ENCODE measurements around the gene SPRR2A.
"Not testable (repeated sequence)": the region's sequence is repeated elsewhere in the genome, so short reads cannot be mapped to it uniquely, and the experiment has no call there.

SPRR2A gene

GRCh38 chr1:153057375-153057774, at the start of gene SPRR2A:
TSS of gene SPRR2A (minus strand) at chr1:153057512. CDS start at chr1:153056735, 777 bp downstream.
- FAIRE-seq: no peak

GRCh38 chr1:153100245-153100644, 42.9 kb upstream of the SPRR2A start:
- FAIRE-seq: no peak

GRCh38 chr1:153099461-153100045, 42.2 kb upstream of the SPRR2A start:
- no peak for FAIRE-seq

- no peak for FAIRE-seq
Observed at GRCh38 chr1:153095764-153096163, 38.5 kb upstream of the SPRR2A start.

GRCh38 chr1:153094426-153094825, 37.1 kb upstream of the SPRR2A start, which contains the start of gene SPRR2E:
TSS of gene SPRR2E (minus strand) at chr1:153094526. CDS start at chr1:153093751, 775 bp downstream.
- FAIRE-seq: no peak

- no peak for FAIRE-seq
Observed at GRCh38 chr1:153087652-153088051, 30.3 kb upstream of the SPRR2A start.

- FAIRE-seq: no peak
Observed at GRCh38 chr1:153081736-153082135, 24.4 kb upstream of the SPRR2A start.

GRCh38 chr1:153072806-153073726, 15.8 kb upstream of the SPRR2A start:
- no peak for FAIRE-seq

- FAIRE-seq: no peak
Observed at GRCh38 chr1:153071511-153071910, 14.2 kb upstream of the SPRR2A start, which contains the start of gene SPRR2B. TSS of gene SPRR2B (minus strand) at chr1:153071611. CDS start at chr1:153070839, 772 bp downstream.

- FAIRE-seq: no peak
Observed at GRCh38 chr1:153070243-153070642, 12.9 kb upstream of the SPRR2A start.

GRCh38 chr1:153058826-153059784, 1.8 kb upstream of the SPRR2A start:
- FAIRE-seq: peak; percentile 36

GRCh38 chr1:153058154-153058553, 842 bp upstream of the SPRR2A start:
- no peak for FAIRE-seq

GRCh38 chr1:153056111-153056510, 1.2 kb downstream of the SPRR2A start:
- FAIRE-seq: not testable (repeated sequence)

GRCh38 chr1:153049211-153049610, 8.1 kb downstream of the SPRR2A start:
- FAIRE-seq: no peak

GRCh38 chr1:153040950-153041631, 16.2 kb downstream of the SPRR2A start, which contains the start of gene SPRR2D:
TSS of gene SPRR2D (minus strand) at chr1:153041120. CDS start at chr1:153040346, 774 bp downstream.
- FAIRE-seq: no peak

- no peak for FAIRE-seq
Observed at GRCh38 chr1:153035211-153035610, 22.1 kb downstream of the SPRR2A start.

- FAIRE-seq: no peak
Observed at GRCh38 chr1:153032677-153033308, 24.5 kb downstream of the SPRR2A start.

GRCh38 chr1:153032073-153032472, 25.2 kb downstream of the SPRR2A start:
- no peak for FAIRE-seq

GRCh38 chr1:153030895-153031294, 26.4 kb downstream of the SPRR2A start, which contains the start of gene SPRR1B:
TSS of gene SPRR1B (plus strand) at chr1:153031203. CDS start at chr1:153032346, 1,143 bp downstream.
- no peak for FAIRE-seq

GRCh38 chr1:153028766-153029165, 28.5 kb downstream of the SPRR2A start:
- no peak for FAIRE-seq

- FAIRE-seq: no peak
Observed at GRCh38 chr1:153025797-153026196, 31.5 kb downstream of the SPRR2A start.
